ENCODE measurements around the gene FRYL. TPM values are rescaled to one million over a fixed set of nuclear protein-coding genes. Genes with fewer than 3 reads are reported as not detected.
"Not testable (repeated sequence)": the region's sequence is repeated elsewhere in the genome, so short reads cannot be mapped to it uniquely, and the experiment has no call there.

FRYL gene
- total RNA-seq, 1 donor, result 44.0 TPM

- no peak for TF ChIP-seq CTCF (IDR thresholded peaks at IDR 0.05; ENCODE audit: insufficient read depth, low read depth, low read length)
- DNase-seq (ENCODE audit: low read depth), result peak; percentile 24
- no peak overlapping the region for H3K4me3 ChIP-seq (ENCODE audit: low read depth, low read length)
These were observed 80.6 kb downstream of the FRYL start for GRCh38 chr4:48699475-48699874.

- no peak for TF ChIP-seq CTCF (IDR thresholded peaks at IDR 0.05; ENCODE audit: insufficient read depth, low read depth, low read length)
- DNase-seq (ENCODE audit: low read depth), result peak; percentile 90
- H3K4me3 ChIP-seq (ENCODE audit: low read depth, low read length), result no peak overlapping the region
These were observed 81.8 kb downstream of the FRYL start for GRCh38 chr4:48698029-48698971.

GRCh38 chr4:48697516-48697915 is 82.6 kb downstream of the FRYL start:
- DNase-seq (ENCODE audit: low read depth), result not testable (repeated sequence)

GRCh38 chr4:48694824-48695223 is 85.3 kb downstream of the FRYL start:
- TF ChIP-seq CTCF (IDR thresholded peaks at IDR 0.05; ENCODE audit: insufficient read depth, low read depth, low read length), result no peak
- DNase-seq (ENCODE audit: low read depth), result no peak
- H3K4me3 ChIP-seq (ENCODE audit: low read depth, low read length), result no peak overlapping the region

More at GRCh38 chr4:48697516-48697915, 82.6 kb downstream of the FRYL start:
- H3K4me3 ChIP-seq (ENCODE audit: low read depth, low read length), result not testable (repeated sequence)

- no peak for DNase-seq (ENCODE audit: low read depth)
- TF ChIP-seq CTCF (IDR thresholded peaks at IDR 0.05; ENCODE audit: insufficient read depth, low read depth, low read length), result no peak
- no peak overlapping the region for H3K4me3 ChIP-seq (ENCODE audit: low read depth, low read length)
These were observed 86.1 kb downstream of the FRYL start for GRCh38 chr4:48693856-48694574.

GRCh38 chr4:48692897-48693296 is 87.2 kb downstream of the FRYL start:
- DNase-seq (ENCODE audit: low read depth), result no peak
- TF ChIP-seq CTCF (IDR thresholded peaks at IDR 0.05; ENCODE audit: insufficient read depth, low read depth, low read length), result no peak
- no peak overlapping the region for H3K4me3 ChIP-seq (ENCODE audit: low read depth, low read length)

GRCh38 chr4:48692044-48692443 is 88.0 kb downstream of the FRYL start:
- TF ChIP-seq CTCF (IDR thresholded peaks at IDR 0.05; ENCODE audit: insufficient read depth, low read depth, low read length), result no peak
- no peak for DNase-seq (ENCODE audit: low read depth)

More at GRCh38 chr4:48692044-48692443, 88.0 kb downstream of the FRYL start:
- no peak overlapping the region for H3K4me3 ChIP-seq (ENCODE audit: low read depth, low read length)
